ENCODE results near the gene GYPC.

Gene GYPC

GRCh38 chr2:126655500-126656430 lies at the start of gene GYPC:
Gene GYPC (plus strand): TSS chr2:126656158. CDS start chr2:126656264, 106 bp downstream.
- peak within 1 kb of the TSS; percentile 83 for H3K4me3 ChIP-seq (ENCODE audit: low read depth, low read length)

GRCh38 chr2:126614524-126615227 lies 41.3 kb upstream of the GYPC start:
- no peak for TF ChIP-seq CTCF (IDR thresholded peaks at IDR 0.05; ENCODE audit: low read depth, low read length)

More at GRCh38 chr2:126655500-126656430, at the start of gene GYPC:
- no peak for TF ChIP-seq CTCF (IDR thresholded peaks at IDR 0.05; ENCODE audit: low read depth, low read length)

GRCh38 chr2:126616606-126617069 lies 39.3 kb upstream of the GYPC start:
- no peak overlapping the region for H3K4me3 ChIP-seq (ENCODE audit: low read depth, low read length)
- TF ChIP-seq CTCF (IDR thresholded peaks at IDR 0.05; ENCODE audit: low read depth, low read length) = no peak

More at GRCh38 chr2:126614524-126615227, 41.3 kb upstream of the GYPC start:
- H3K4me3 ChIP-seq (ENCODE audit: low read depth, low read length) = no peak overlapping the region

- TF ChIP-seq CTCF (IDR thresholded peaks at IDR 0.05; ENCODE audit: low read depth, low read length) = no peak
Observed at GRCh38 chr2:126620302-126620701, 35.7 kb upstream of the GYPC start.

GRCh38 chr2:126623000-126623399 lies 33.0 kb upstream of the GYPC start:
- no peak overlapping the region for H3K4me3 ChIP-seq (ENCODE audit: low read depth, low read length)
- TF ChIP-seq CTCF (IDR thresholded peaks at IDR 0.05; ENCODE audit: low read depth, low read length) = no peak

More at GRCh38 chr2:126620302-126620701, 35.7 kb upstream of the GYPC start:
- H3K4me3 ChIP-seq (ENCODE audit: low read depth, low read length) = no peak overlapping the region

- TF ChIP-seq CTCF (IDR thresholded peaks at IDR 0.05; ENCODE audit: low read depth, low read length) = no peak
- no peak overlapping the region for H3K4me3 ChIP-seq (ENCODE audit: low read depth, low read length)
Observed at GRCh38 chr2:126627643-126628042, 28.3 kb upstream of the GYPC start.

Data from WI38 (cell line).